Activated naive CD8-positive, alpha-beta T cell treated with anti-CD3 and anti-CD28 coated beads, Interleukin-2, amount 50 U/mL, for 24 hours (primary cell): Measurements from ENCODE around the gene TIMP4.

ENCODE experiments used
- ATAC-seq: fragments of 150-1000 bp; cut with Tn5 transposase; one replicate; pipeline ENCODE4 v1.10.0; 2021
- DNase-seq: peaks from one replicate; pipeline ENCODE4 v3.0.0; 2021
- H3K27ac Mint-ChIP-seq: one replicate; pipeline ENCODE4 v1.8.0; 2021; ENCODE audit warnings: mild to moderate bottlenecking, mixed read lengths
- H3K27me3 Mint-ChIP-seq: one replicate; pipeline ENCODE4 v1.8.0; 2021; ENCODE audit warnings: mixed read lengths
- H3K36me3 Mint-ChIP-seq: one replicate; pipeline ENCODE4 v1.8.0; 2021; ENCODE audit warnings: low read depth, mixed read lengths
- H3K4me1 Mint-ChIP-seq: one replicate; pipeline ENCODE4 v1.8.0; 2021; ENCODE audit warnings: mixed read lengths
- H3K4me3 Mint-ChIP-seq: one replicate; pipeline ENCODE4 v1.8.0; 2021; ENCODE audit warnings: mild to moderate bottlenecking, moderate library complexity, mixed read lengths
- H3K9me3 Mint-ChIP-seq: one replicate; pipeline ENCODE4 v1.8.0; 2021; ENCODE audit warnings: mixed read lengths

The TIMP4 gene

DNA sequence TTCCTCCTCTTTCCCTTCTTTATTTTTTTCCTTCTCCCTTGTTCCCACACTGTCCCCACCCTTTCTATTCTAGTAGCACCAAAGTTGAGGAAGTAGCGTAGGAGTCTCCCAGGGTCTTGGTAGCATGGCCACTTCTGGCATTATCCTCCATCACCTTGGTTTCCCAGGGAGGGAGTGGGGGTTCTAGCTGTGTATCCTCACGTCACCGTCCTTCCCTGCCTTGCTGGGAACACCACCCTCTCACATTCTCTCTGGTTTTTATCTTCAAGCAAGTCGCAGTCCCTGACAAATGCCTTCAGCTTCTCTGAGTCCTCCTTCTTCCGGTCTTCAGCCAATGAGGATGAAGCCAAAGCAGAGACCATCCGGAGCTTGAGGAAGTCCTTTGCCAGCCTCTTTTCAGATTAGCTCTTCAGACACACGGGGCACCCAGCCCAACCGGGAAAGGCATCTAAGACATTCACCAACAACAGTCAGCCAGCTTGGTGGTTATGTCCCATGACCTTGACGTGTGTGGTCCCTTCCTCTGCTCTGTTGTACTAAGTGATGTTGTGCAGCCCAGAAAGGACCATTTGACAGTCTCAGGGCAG is 31.6 kb upstream of the TIMP4 start:
- H3K27me3 Mint-ChIP-seq: peaks cover 5% of the 10 kb centered on the region
- H3K9me3 Mint-ChIP-seq: no peaks in the 10 kb centered on the region
- H3K4me1 Mint-ChIP-seq: peaks cover 81% of the 10 kb centered on the region
- peaks cover 3% of the 10 kb centered on the region for H3K36me3 Mint-ChIP-seq
- no peak overlapping the region for H3K4me3 Mint-ChIP-seq
- ATAC-seq (no peak), DNase-seq (no peak)
- H3K27ac Mint-ChIP-seq: peak overlapping the region; percentile 32

DNA sequence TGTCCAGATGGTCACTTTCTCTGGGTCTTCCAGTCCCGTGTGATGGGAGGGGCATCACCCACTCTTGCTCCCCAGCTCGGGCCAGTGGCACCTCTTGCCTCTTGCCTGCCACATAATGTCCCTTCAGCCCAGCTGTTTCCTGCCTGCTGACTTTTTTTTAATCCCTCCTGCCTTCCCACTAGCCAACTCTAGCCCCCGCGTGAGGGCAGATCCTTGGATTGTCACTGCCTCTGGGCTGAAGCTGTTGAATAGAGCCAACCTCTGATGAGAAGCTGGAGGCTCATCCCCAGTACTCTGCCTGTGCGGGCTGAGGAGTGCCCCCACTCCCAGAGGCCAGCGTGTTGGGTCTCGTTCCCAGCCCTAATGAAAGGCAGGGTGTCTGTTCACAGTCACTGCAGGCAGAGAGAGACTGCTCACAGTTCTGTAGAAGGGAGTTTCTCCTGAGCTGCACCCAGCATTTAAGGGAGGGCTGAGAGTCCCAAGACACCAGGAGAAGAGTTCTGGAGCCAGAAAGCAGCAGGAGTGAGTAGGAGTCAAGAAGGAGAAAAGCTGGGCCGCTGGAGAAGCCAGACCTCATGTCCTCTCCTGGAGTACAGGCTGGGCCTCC is 30.1 kb upstream of the TIMP4 start:
- Mint-ChIP-seq H3K9me3 (no peaks in the 10 kb centered on the region), H3K27me3 (peaks cover 5% of the 10 kb centered on the region), H3K36me3 (peaks cover 3% of the 10 kb centered on the region), H3K4me1 (peaks cover 81% of the 10 kb centered on the region), H3K27ac (peak overlapping the region; percentile 94), H3K4me3 (no peak overlapping the region)
- DNase-seq: no peak
- ATAC-seq: no peak

DNA sequence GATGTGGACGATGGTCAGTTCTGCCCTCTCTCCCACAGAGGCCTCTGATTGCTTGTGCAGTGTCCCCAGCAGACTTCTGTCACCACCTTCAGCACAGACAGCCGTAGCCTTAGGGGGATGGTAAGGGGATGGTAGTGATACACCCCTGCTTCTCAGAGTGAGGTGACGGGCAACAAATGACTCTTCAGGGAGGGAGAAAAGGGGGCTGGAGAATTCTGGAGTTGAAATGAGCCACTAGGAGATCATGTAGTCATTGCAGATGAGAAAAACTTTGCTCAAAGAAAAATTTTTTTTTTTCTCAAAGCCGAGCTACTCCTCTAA is 29.6 kb upstream of the TIMP4 start:
- ATAC-seq (peak; percentile 31), DNase-seq (peak; percentile 28)
- Mint-ChIP-seq H3K4me3 (peak overlapping the region; percentile 65), H3K4me1 (peaks cover 82% of the 10 kb centered on the region), H3K9me3 (no peaks in the 10 kb centered on the region), H3K36me3 (peaks cover 3% of the 10 kb centered on the region), H3K27ac (peak overlapping the region; percentile 94), H3K27me3 (peaks cover 5% of the 10 kb centered on the region)

DNA sequence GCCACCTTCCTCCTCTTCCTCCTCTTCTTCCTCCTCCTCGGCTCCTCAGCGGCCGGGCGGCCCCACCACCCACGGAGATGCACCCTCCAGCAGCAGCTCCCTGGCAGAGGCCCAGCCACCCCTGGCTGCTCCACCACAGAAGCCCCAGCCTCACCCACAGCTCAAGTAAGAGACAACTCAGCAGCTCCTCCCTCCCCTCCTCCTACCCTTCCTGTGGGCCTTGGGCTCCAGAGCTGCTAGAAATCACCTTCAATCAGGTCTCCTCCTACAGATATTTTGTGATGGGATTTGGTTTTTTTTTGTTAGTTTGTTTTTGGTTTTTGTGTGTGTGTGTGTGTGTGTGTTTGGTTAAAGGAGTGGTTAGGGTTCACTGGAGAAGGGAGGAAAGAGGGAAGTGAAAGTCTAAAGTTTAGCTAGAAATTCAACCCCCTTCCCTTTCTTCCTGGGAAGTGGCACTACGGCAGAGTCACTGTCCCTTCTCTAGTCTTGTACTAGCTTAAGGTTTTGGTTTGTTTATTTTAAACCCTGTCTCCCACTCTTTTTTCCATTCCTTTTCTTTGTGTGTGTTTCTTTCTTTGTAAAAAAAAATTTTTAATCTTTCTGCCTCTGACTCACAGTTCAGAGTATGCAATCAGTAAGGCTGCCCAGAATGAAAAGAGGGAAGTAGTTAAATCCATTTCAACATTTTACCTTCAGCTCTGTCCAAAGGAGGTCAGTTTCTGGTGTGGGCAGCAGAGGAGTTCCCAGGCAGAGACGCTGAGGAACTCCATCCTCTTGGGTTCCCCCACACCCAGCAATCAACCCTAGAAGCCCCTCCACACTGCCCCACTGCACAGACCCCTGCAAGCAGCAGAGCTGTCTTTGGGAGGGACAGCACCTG is 29.0 kb upstream of the TIMP4 start:
- Mint-ChIP-seq H3K4me3 (peak overlapping the region; percentile 65), H3K36me3 (peaks cover under 1% of the 10 kb centered on the region), H3K4me1 (peaks cover 76% of the 10 kb centered on the region), H3K27ac (peak overlapping the region; percentile 94), H3K27me3 (peaks cover 5% of the 10 kb centered on the region), H3K9me3 (no peaks in the 10 kb centered on the region)
- DNase-seq (peak; percentile 87), ATAC-seq (peak; percentile 93)

DNA sequence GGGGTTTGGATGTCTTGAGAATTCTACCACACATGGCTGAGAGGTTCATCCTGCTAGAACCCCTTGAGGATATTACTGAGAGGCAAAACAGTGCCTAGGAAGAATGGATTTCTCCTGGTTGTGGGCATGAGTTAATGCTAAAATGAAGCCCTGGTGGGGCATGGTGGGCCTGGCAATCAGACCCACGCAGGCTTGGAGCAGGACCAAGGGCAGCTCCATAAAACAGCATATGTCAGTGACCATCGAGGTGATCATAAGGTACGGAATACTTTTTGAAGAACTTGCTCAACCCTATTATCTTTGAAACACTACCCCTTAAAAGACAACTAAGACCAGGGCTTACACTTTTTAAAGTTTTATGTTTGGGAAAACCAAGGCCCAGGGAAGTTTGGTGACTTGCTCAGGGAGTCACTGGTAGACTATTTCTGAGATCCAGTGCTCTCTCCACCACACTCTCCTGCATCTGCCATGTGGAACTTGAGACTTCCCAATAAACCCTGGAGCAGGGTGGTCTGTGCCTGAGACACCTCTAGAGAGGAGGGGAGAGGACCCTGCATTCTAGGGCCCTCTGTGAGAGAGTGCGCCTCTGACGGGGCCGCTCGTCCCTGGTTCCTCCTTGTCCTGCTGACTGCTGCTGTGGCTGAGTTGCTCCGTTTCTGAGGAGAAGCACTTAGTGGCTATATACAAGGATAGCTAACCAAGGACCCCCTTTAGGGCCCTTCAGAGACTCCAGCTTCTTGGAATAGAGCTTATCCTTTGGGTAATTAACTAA is 28.0 kb upstream of the TIMP4 start:
- Mint-ChIP-seq H3K9me3 (no peaks in the 10 kb centered on the region), H3K4me1 (peaks cover 73% of the 10 kb centered on the region), H3K27ac (peak overlapping the region; percentile 94), H3K27me3 (peaks cover 5% of the 10 kb centered on the region), H3K4me3 (peak overlapping the region; percentile 65), H3K36me3 (no peaks in the 10 kb centered on the region)
- no peak for DNase-seq
- no peak for ATAC-seq

DNA sequence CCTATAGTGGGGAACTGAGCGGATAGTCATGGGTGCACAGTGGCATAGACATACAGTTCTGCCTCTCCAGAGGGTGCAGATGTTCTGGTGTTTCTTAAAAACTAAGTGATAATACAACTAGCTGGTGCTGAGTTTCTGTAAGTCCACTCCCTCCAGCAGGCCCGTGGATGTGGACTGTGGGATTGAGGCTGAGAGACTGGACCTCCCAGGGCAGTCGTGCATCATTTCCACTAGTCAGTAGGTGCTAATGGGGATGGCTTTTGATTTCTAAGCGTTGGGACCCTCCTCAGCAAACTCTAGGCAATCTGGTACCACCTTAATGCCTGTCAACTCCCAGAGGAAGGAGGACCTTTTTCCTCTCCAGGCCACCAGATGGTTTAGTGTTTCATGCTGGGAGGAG is 27.3 kb upstream of the TIMP4 start:
- peaks cover 73% of the 10 kb centered on the region for H3K4me1 Mint-ChIP-seq
- no peak overlapping the region for H3K4me3 Mint-ChIP-seq
- DNase-seq (no peak), ATAC-seq (no peak)
- H3K27ac Mint-ChIP-seq: peak overlapping the region; percentile 94
- H3K36me3 Mint-ChIP-seq: no peaks in the 10 kb centered on the region
- H3K27me3 Mint-ChIP-seq: peaks cover 5% of the 10 kb centered on the region
- no peaks in the 10 kb centered on the region for H3K9me3 Mint-ChIP-seq

DNA sequence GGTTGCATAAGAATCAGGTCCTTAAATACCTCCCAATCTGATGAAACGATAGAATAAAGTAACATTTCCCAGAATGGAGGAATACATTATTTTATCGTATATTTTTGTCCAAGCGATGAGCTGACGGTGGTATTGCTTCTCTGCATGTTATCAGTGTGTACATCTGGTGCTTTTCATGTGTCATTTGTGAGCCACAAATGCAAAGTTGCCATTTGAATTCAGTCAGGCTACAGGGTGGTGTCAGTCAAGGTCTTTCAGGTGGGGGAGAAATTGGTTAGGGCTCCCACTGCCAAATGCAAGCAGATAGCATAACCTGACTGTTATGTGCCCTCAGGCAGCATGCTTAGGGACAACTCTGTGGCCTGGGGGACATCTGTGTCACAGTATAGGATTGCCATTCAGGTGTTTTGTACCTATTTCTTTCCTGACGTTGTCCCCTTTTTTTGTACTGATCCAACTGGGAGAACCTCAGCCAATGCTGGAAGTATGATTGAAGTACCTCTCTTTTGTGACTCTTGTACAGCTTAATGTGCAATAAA is 26.5 kb upstream of the TIMP4 start:
- Mint-ChIP-seq H3K4me3 (no peak overlapping the region), H3K4me1 (peaks cover 72% of the 10 kb centered on the region), H3K27ac (no peak overlapping the region), H3K9me3 (no peaks in the 10 kb centered on the region), H3K27me3 (no peaks in the 10 kb centered on the region), H3K36me3 (no peaks in the 10 kb centered on the region)
- ATAC-seq: no peak
- DNase-seq: no peak

DNA sequence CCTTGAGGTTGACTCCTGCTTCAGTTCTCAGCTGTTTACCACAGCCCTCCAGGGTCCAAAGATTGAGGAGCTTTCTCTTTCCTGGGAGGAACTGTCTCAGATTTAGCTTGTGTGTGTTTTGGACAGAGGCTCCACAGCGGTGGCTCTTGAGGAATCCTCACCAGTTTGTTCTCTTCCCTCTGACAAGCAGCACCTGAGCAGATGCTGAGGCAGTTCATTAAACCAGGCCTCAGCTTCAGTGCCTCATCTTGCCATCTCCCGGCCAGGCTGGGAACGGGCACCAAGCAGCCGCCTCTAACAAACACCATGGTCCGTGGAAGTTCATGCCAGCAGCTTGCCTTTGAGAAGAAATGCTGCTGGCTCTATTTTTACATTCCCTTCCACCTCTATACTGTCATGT is 25.8 kb upstream of the TIMP4 start:
- Mint-ChIP-seq H3K4me3 (no peak overlapping the region), H3K27me3 (no peaks in the 10 kb centered on the region), H3K4me1 (peaks cover 77% of the 10 kb centered on the region), H3K36me3 (no peaks in the 10 kb centered on the region), H3K27ac (no peak overlapping the region), H3K9me3 (no peaks in the 10 kb centered on the region)
- ATAC-seq: no peak
- DNase-seq: no peak

DNA sequence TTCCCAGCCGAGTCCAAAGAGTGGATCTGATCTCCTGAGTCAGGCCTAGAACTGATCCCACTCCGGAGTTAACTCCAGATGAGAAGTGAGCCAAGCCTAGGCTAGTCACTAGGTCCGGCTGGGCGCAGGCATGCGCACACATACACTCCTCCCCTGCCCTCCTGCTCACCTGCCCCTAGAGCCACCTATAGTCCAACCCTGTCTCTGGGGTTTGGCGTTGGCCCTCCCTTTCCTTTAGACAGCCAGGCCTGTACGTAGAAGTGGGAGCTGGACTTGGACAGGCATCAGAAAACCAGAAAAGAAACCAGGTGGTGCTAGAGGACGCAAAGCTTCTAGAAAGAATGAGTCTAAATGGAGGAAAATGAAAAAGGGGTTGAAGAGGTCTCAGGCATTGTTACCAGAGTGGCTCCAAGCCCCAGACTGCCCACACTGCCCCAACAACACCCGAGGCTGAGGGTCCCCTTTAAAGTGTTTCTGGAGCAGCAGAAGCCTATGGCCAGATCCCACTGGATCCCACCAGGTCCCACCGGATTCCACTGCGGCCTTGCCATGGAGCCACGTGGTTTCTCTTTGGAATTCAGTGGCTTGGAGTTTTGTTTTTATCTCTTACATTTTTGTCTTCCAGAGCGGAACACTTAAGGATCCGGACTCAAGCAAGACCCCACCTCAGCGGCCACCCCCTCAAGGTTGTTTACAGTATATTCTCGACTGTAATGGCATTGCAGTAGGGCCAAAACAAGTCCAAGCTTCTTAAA is 24.2 kb upstream of the TIMP4 start:
- no peaks in the 10 kb centered on the region for H3K9me3 Mint-ChIP-seq
- H3K36me3 Mint-ChIP-seq: no peaks in the 10 kb centered on the region
- no peak overlapping the region for H3K27ac Mint-ChIP-seq
- no peak for DNase-seq
- peaks cover 79% of the 10 kb centered on the region for H3K4me1 Mint-ChIP-seq
- H3K27me3 Mint-ChIP-seq: no peaks in the 10 kb centered on the region
- ATAC-seq: no peak
- no peak overlapping the region for H3K4me3 Mint-ChIP-seq

DNA sequence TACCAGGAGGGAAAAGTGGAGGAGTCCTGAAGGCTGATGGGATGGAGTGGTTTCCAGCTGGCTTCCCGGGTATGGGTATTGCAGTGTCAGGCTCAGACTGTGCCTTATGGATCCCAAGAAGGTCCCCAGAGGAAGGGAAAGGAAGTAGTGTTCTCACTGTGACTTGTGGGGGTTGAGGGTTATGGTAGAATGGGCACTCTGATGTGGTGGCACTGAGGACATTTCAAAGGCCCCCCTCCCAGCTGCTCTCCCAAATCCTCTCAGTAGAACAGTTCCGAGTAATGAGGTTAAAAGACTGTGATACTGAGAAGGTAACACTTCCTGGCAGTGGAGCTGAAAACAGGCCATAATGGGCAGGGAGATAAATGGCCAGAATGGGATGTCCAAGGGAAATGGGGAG is 23.1 kb upstream of the TIMP4 start:
- H3K9me3 Mint-ChIP-seq: no peaks in the 10 kb centered on the region
- H3K27me3 Mint-ChIP-seq: no peaks in the 10 kb centered on the region
- H3K36me3 Mint-ChIP-seq: no peaks in the 10 kb centered on the region
- DNase-seq (no peak), ATAC-seq (no peak)
- H3K4me1 Mint-ChIP-seq: peaks cover 73% of the 10 kb centered on the region
- no peak overlapping the region for H3K4me3 Mint-ChIP-seq
- H3K27ac Mint-ChIP-seq: no peak overlapping the region

DNA sequence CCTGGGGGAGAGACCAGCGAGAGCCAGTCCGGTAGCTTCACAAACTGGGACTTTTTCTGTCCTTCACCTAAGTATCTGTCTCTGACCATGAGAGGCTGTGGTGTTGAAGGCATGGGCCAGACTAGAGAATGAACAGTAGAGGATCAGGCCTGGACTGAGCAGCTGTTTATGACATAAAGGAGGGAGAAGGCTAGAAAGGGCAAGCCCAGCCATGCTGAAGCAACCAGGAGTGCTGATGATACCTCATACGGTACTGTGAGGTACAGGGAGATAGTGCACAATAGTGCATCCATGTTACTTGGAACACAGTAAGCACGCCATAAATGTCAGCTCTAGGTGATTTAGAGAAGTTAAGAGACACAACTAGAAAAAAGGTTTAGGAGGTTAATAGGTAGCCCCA is 22.6 kb upstream of the TIMP4 start:
- no peak for DNase-seq
- no peaks in the 10 kb centered on the region for H3K9me3 Mint-ChIP-seq
- H3K36me3 Mint-ChIP-seq: no peaks in the 10 kb centered on the region
- no peak overlapping the region for H3K27ac Mint-ChIP-seq
- ATAC-seq: no peak
- H3K27me3 Mint-ChIP-seq: no peaks in the 10 kb centered on the region
- H3K4me3 Mint-ChIP-seq: no peak overlapping the region
- peaks cover 68% of the 10 kb centered on the region for H3K4me1 Mint-ChIP-seq

DNA sequence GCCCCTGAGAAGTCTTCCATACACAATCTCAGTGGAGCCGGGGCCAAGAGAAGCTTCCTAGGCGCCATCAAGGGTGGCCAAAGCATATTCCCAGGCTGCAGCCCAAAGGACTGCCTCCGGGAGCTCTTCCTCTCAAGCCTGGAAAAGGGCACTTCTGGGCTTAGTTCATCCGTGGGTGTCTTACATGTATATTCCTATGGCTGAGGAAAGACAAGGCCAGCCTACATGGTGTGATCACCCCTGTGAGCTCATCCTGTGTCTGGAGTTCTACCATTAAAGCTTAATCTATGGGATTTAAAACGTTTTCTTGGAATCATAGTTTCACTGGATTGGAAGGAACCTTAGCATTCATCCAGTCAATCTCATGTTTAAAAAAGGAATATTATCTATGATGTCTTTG is 21.9 kb upstream of the TIMP4 start:
- no peaks in the 10 kb centered on the region for H3K36me3 Mint-ChIP-seq
- H3K9me3 Mint-ChIP-seq: no peaks in the 10 kb centered on the region
- no peaks in the 10 kb centered on the region for H3K27me3 Mint-ChIP-seq
- no peak overlapping the region for H3K27ac Mint-ChIP-seq
- DNase-seq (no peak), ATAC-seq (no peak)
- H3K4me1 Mint-ChIP-seq: peaks cover 63% of the 10 kb centered on the region
- no peak overlapping the region for H3K4me3 Mint-ChIP-seq

DNA sequence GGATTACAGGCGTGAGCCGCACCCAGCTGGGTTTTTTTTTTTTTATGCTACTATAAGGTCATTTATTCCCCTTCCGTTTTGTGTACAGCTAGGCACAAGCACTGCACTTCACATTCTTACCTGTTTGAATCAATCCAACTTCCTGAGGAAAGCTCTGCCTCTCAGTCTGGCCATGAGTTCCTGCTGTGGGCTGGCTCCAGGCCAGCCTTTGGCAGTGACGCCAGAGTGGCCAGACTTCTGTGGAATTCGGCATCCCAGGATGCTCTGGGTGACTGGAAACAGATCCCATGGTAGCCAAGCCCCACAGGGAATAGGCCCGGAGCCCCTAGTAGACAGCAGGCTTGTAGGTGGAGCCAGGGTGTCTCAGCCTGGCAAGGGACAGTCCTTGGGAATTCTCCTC is 21.5 kb upstream of the TIMP4 start:
- Mint-ChIP-seq H3K4me1 (peaks cover 59% of the 10 kb centered on the region), H3K36me3 (no peaks in the 10 kb centered on the region), H3K27ac (no peak overlapping the region), H3K27me3 (no peaks in the 10 kb centered on the region), H3K4me3 (no peak overlapping the region), H3K9me3 (no peaks in the 10 kb centered on the region)
- DNase-seq (no peak), ATAC-seq (no peak)

DNA sequence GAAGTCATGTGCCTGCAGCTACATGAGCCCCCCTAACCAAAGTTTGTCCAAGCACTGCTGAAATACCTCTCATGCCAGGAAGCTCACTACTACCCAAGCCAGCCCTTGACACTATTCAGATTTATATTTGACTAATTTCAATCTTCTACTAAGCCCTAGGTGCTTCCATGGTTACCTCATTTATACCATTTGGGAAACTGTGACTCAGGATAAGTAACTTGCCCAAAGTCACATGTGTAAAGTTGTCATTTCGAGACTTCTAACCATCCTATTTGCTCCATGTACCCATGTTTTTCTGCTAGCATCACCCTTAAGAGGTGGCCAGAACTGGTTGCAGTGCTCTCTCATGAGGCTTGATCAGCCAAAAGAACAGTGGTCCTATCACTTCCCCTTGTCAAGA is 20.7 kb upstream of the TIMP4 start:
- Mint-ChIP-seq H3K36me3 (no peaks in the 10 kb centered on the region), H3K4me1 (peaks cover 51% of the 10 kb centered on the region), H3K27ac (peak overlapping the region; percentile 65), H3K27me3 (no peaks in the 10 kb centered on the region), H3K4me3 (no peak overlapping the region), H3K9me3 (no peaks in the 10 kb centered on the region)
- ATAC-seq (peak; percentile 84), DNase-seq (no peak)
